NCI-H187 (cell line): ENCODE measurements around the gene SUDS3.
A peak's percentile ranks its signal among the peaks of the same experiment; 100 is the strongest.

Experiments used
- DNase-seq, 2 experiments: peaks; one replicate each; lab custom pipeline; 2025; lab: John Stamatoyannopoulos, UW

Gene SUDS3

GRCh38 chr12:118357257-118358007, 18.9 kb upstream of the SUDS3 start:
- no peak for DNase-seq

GRCh38 chr12:118358008-118358359, 18.4 kb upstream of the SUDS3 start:
- DNase-seq = no peak

DNA sequence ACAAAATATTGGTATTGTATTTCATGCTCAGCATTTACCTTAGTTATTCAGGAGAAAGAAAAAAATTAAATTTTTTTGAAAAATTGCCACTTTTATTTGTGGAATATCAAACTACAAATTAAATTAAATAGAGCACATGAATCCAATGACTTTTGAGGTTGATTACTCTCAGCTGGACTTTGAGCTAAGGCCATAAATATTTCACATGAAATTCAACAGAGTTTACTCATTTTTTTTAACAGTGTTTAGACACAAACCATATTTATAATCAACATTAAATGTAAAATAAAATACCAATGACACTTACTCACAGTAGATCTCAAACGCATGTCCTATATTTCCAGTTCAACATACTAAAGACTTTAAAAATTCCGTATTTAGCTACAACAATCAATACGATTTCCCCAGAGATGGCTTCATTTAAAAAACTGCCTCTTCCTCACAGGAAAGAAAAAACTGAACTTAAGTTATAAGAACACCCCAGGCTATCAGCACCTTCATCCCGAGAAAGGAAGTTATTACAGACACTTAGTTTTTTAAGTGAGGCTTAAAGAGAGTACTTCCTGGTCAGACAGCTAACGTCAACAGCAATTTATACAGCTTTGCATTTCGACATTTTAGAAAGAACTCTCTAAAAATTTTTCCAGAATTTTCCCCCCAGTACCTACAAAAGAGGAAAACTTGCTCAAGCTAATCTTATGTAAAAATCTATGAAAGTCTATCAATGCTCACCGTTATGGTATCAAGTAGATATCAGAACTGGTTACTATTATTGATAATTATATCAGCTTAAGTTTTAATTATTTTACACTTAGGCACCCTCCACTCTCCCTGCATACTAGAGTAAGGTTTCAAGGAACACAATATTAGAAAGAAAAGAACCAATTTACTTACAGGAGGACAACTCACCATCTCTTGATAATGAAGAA, 17.5 kb upstream of the SUDS3 start:
- DNase-seq = no peak

DNA sequence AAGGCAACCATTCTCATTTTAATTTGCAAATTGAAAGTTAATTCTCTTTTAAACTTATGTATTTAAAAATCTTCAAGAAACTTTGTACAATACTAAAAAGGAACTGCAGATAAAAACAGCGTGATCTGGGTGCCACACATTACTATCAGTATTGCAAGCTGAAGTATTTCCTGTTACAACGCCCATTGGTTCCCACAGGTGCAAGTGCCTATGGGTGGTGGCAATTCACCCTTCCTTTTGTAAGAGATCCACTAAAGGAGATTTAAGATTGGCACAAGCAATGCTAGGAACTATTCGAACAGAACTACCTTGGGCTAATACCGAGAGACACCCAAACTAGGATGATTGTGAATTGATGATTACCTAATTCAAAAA, 16.8 kb upstream of the SUDS3 start:
- DNase-seq = no peak

DNA sequence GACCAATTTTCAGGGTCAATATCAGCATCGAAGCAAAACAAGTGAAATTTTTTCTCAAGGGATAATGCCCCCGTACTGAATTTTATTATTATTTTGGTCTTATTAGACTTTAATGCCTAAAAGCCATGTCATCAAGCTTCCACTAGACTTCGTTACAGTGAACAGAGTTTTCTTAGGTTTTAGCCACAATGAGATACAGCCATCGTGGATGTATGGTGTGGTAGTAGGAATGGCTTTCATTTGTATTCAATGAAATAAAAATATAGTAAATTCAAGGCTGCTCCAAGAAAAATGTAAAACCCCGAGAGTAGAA, 15.3 kb upstream of the SUDS3 start:
- DNase-seq = no peak

DNA sequence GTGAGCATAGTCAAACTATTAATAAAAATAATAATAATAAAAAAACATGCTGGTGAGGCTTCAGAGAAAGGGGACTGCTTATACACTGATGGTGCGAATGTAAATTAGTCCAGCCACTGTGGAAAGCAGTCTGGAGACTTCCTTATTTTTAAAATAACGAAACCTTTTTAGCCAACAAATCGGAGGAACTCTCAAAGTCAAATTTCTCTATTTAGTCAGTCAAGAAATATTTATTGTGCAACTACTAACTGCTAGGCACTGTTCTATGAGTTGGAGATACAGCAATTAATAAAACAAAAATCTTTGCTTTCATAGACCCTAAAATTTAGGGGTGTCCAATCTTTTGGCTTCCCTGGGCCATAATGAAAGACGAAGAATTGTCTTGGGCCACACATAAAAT, 14.5 kb upstream of the SUDS3 start:
- DNase-seq = no peak

- no peak for DNase-seq
These were observed 7.5 kb upstream of the SUDS3 start for GRCh38 chr12:118368821-118369220.

- no peak for DNase-seq
These were observed 5.8 kb upstream of the SUDS3 start for GRCh38 chr12:118370601-118371000.

DNA sequence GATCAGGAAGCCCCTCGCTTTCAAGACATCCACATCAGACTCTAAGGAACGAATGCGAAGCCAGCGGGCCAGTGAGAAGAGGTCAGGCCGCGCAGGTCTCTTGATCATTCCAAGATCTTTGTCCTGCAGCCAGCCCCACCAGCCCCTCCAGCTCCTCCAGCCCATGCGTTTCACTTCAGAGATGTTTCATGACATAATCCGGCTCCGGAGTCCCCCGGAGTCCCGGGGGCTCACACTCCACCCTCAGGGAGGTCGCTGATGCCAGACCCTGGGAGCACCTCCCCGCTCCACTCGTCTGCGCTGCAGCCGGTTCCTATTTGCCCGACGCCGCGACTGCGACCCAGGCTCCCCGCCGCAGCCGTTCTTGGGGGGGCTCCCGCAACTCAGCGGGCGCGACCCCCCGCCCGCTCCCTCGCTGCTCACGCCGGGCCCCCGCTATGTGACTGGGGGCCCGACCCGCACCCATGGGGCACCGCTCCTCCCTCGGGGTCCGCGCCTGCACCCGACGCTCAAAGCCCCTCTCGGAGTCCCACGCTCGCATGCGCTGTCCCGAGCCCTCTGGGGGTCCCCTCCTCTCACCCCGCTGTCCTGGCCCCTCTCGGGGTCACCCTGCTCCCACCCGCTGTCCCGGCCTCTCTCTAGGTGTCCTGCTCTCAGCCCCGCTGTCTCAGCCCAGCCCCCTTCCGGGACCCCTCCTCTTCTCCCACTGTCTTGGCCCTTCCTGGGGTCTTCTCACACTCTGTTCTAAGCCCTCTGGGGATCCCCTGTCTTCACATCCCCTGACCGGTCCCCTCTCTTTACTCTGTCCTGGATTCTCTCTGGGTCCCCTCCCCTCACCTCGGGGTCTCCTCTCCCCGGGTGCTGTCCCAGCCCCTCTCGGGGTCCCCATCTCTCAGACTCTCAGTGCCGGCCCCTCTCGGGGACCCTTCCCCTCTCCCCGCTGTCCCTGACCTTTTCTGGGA, 4.8 kb upstream of the SUDS3 start:
- no peak for DNase-seq

GRCh38 chr12:118372541-118373495, 3.5 kb upstream of the SUDS3 start, which contains the start of gene TAOK3:
Gene TAOK3 (minus strand): TSS chr12:118372907. CDS start chr12:118255567, 117,340 bp downstream.
- DNase-seq = peak; percentile 93 to 98

GRCh38 chr12:118373616-118374015, 2.7 kb upstream of the SUDS3 start:
- no peak for DNase-seq

- no peak for DNase-seq
These were observed 2.1 kb upstream of the SUDS3 start for GRCh38 chr12:118374126-118374725.

DNA sequence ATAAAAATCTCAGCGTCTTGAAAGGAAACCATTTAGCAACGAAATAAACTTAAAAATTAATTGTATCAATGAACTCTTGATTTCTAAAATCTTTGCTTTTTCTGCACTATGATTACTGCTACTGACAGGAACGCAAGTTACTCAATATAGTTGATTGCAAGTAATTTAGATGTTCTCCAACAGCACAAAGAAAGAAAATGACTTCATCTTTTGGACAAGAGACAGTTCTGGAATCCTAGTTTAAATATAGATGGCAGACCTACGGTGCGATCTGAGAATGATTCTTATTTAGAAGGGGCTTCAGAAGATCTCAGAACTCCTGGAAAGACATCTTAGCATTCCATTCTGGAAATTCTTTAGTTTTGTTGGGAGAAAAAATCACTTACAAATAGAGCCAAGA, 1.4 kb upstream of the SUDS3 start:
- DNase-seq = no peak

DNA sequence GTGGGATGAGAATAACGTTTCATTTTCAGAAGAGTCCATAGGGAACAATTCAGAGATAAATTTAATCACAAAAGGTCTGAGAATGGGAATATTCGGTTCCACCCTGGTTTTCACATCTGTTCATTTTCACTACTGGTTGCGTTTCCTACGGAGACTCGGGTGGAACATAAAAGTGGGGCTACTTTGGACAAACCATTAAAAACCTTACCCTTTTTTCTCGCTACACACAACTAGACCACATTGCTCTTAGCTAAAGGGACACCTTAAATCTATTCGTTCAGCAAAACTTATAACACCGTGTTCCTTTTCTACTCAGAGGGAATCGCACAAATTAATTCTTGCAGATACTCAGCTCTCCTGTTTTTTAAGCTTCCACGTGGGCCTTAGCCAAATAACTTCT, 1.0 kb upstream of the SUDS3 start:
- DNase-seq = no peak

DNA sequence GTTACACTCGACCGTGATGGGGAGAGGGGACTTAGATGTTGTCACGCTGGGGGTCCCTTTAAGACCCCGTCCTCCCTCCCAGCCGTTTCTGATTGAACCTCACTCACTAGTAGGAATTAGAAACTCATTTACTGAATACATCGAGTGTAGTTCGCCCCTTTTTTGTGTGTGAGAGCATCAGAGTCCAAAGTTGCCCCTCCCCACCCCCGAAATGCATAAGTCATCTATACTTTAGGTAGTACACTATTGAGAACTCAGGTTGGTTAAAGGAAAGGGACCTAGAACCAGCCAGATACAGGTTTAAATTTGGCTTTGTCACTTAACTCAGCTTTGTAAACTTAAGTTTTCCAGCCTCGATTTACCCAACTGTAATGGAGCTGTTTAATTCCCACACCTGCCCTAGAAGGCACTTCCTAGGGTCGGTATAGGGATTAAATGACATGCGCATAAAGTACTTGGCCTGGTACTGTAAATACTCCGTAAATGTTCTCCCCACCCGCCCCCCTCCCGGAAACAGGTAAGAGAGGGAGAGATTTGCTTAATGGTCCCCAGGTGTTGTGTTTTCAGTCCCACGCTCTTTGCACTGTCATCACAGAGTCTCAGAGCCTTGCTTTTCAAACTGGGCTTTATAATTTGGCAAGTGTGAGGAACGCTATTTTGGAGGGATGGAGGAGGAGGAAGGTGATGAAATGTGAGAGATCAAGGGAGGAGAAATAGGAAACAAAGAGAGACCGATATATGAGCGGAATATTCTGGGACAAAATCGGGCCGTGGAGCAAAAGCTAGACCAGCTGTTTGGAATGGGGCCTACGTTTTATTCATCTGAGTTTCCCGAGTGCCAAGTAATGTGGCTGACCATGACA, 897 bp downstream of the SUDS3 start:
- DNase-seq = no peak

DNA sequence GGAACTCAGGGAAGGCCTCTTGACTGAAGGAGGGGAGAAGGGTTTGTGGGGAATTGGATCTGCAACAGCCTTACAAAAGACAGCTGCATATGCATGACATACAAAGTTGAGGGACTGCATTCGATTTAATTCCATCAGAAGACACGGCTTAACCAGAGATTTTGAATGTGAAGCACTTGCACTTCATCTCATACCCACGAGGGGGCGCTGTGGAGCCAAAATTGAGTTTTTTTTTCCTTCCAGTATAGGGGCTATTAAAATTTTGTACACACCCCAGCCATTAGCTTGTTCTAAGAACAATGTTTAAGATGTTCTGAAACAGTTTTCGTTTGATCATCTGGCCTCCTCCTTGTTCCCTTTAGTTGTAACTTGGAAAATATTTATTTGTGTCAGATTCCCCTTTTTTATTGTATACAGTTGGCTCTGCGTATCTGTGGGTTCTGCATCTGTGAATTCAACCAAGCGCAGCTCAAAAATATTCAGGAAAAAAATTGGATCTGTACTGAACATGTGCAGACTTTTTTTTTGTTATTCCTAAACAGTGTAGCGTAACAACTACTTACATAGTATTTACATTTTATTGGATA, 1.6 kb downstream of the SUDS3 start:
- DNase-seq = peak; percentile 19 to 53

GRCh38 chr12:118391424-118391823, 15.1 kb downstream of the SUDS3 start:
- no peak for DNase-seq

- DNase-seq = no peak
These were observed 15.5 kb downstream of the SUDS3 start for GRCh38 chr12:118391836-118392235.

- no peak for DNase-seq
These were observed 21.5 kb downstream of the SUDS3 start for GRCh38 chr12:118397708-118398440.
